Hepatocyte (in vitro differentiated cells): ENCODE measurements around the gene THRSP.
"Not testable (repeated sequence)": the region's sequence is repeated elsewhere in the genome, so short reads cannot be mapped to it uniquely, and the experiment has no call there.

Source experiments
- EZH2 ChIP-seq: fragments of 200-600 bp; sonication (generic); IDR thresholded peaks from 2 replicates; pipeline ENCODE4 v1.6.1; 2016; ENCODE audit warnings: antibody characterized with exemption, mild to moderate bottlenecking, borderline replicate concordance
- EZH2phosphoT487 ChIP-seq: fragments of 200-600 bp; sonication (generic); IDR thresholded peaks from one replicate; pipeline ENCODE4 v1.6.1; 2018; ENCODE audit warnings: antibody characterized with exemption, mild to moderate bottlenecking, low read depth, moderate library complexity; ENCODE audit not compliant: unreplicated experiment, severe bottlenecking
- TF ChIP-seq, protein P1 (sequence below): fragments of 200-600 bp; sonication (generic); IDR thresholded peaks from 2 replicates; pipeline ENCODE4 v1.5.1; 2016; ENCODE audit warnings: antibody characterized with exemption, mild to moderate bottlenecking; ENCODE audit not compliant: poor library complexity

DNA sequence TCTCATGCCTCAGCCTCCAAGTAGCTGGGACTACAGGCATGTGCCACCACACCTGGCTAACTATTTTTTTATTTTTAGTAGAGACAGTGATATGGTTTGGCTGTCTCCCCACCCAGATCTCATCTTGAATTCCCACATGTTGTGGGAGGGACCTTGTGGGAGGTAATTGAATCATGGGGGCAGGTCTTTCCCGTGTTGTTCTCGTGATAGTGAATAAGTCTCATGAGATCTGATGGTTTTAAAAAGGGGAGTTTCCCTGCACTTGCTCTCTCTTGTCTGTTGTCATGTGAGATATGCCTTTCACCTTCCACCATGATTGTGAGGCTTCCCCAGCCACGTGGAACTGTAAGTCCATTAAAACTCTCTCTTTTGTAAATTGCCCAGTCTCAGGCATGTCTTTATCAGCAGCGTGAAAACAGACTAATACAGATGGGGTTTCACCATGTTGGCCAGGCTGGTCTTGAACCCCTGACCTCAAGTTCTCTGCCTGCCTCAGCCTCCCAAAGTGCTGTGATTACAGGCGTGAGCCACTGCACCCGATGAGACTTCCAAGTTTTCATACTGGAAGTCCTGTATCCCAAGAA is 48.6 kb upstream of the THRSP start:
- TF ChIP-seq, protein P1, sequence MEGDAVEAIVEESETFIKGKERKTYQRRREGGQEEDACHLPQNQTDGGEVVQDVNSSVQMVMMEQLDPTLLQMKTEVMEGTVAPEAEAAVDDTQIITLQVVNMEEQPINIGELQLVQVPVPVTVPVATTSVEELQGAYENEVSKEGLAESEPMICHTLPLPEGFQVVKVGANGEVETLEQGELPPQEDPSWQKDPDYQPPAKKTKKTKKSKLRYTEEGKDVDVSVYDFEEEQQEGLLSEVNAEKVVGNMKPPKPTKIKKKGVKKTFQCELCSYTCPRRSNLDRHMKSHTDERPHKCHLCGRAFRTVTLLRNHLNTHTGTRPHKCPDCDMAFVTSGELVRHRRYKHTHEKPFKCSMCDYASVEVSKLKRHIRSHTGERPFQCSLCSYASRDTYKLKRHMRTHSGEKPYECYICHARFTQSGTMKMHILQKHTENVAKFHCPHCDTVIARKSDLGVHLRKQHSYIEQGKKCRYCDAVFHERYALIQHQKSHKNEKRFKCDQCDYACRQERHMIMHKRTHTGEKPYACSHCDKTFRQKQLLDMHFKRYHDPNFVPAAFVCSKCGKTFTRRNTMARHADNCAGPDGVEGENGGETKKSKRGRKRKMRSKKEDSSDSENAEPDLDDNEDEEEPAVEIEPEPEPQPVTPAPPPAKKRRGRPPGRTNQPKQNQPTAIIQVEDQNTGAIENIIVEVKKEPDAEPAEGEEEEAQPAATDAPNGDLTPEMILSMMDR = not testable (repeated sequence)
- TF ChIP-seq EZH2, EZH2phosphoT487: not testable (repeated sequence)
